MM.1S (cell line): ENCODE measurements around the gene HYOU1.
"Not testable (repeated sequence)": the region's sequence is repeated elsewhere in the genome, so short reads cannot be mapped to it uniquely, and the experiment has no call there.

Source experiments
- DNase-seq: peaks from one replicate; pipeline ENCODE4 v3.0.0-alpha.2; 2015
- H2AFZ ChIP-seq: fragments of 300-600 bp; sonication (generic); 2 replicates; pipeline ENCODE4 v1.6.0; 2016; ENCODE audit warnings: antibody characterized with exemption, low read length
- H3F3A ChIP-seq: fragments of 300-600 bp; sonication (generic); 2 replicates; pipeline ENCODE4 v1.6.1; 2016; ENCODE audit warnings: mild to moderate bottlenecking, antibody characterized with exemption, low read length, moderate library complexity, mixed read lengths; ENCODE audit not compliant: insufficient read depth
- H3K27ac ChIP-seq: fragments of 300-600 bp; sonication (generic); 2 replicates; pipeline ENCODE4 v1.5.1; 2016; ENCODE audit warnings: mild to moderate bottlenecking, low read length
- H3K27me3 ChIP-seq: fragments of 300-600 bp; sonication (generic); replicated peaks from 2 replicates; pipeline ENCODE4 v1.6.0; 2016; ENCODE audit warnings: low read length; ENCODE audit not compliant: insufficient read depth
- H3K36me3 ChIP-seq: fragments of 300-600 bp; sonication (generic); replicated peaks from 2 replicates; pipeline ENCODE4 v1.6.1; 2016; ENCODE audit warnings: mild to moderate bottlenecking, low read length, mixed read lengths; ENCODE audit not compliant: insufficient read depth
- H3K4me1 ChIP-seq: fragments of 300-600 bp; sonication (generic); 2 replicates; pipeline ENCODE4 v1.6.1; 2016; ENCODE audit warnings: low read length, mixed read lengths
- H3K4me2 ChIP-seq: fragments of 300-600 bp; sonication (generic); 2 replicates; pipeline ENCODE4 v1.6.0; 2016; ENCODE audit warnings: low read depth, low read length
- H3K4me3 ChIP-seq: fragments of 300-600 bp; sonication (generic); 2 replicates; pipeline ENCODE4 v1.5.1; 2016; ENCODE audit warnings: low read length, mixed read lengths
- H3K79me2 ChIP-seq: fragments of 300-600 bp; sonication (generic); 2 replicates; pipeline ENCODE4 v1.6.1; 2016; ENCODE audit warnings: mixed run types, low read length, mixed read lengths
- H3K9ac ChIP-seq: fragments of 300-600 bp; sonication (generic); 2 replicates; pipeline ENCODE4 v1.6.1; 2016; ENCODE audit warnings: low read length, mixed read lengths
- H3K9me2 ChIP-seq: fragments of 300-600 bp; sonication (generic); replicated peaks from 2 replicates; pipeline ENCODE4 v1.6.1; 2016; ENCODE audit warnings: mild to moderate bottlenecking, low read length, mixed read lengths; ENCODE audit not compliant: insufficient read depth
- H3K9me3 ChIP-seq: fragments of 300-600 bp; sonication (generic); replicated peaks from 2 replicates; pipeline ENCODE4 v1.6.1; 2016; ENCODE audit warnings: mild to moderate bottlenecking, low read length, mixed read lengths; ENCODE audit not compliant: insufficient read depth
- H4K20me1 ChIP-seq: fragments of 300-600 bp; sonication (generic); 2 replicates; pipeline ENCODE4 v1.6.1; 2016; ENCODE audit warnings: mild to moderate bottlenecking, low read length, moderate library complexity, mixed read lengths; ENCODE audit not compliant: insufficient read depth
- CTCF ChIP-seq: fragments of 300-600 bp; sonication (generic); IDR thresholded peaks from 2 replicates; pipeline ENCODE4 v1.5.1; 2016; ENCODE audit warnings: antibody characterized with exemption, low read length, mixed read lengths
- EZH2 ChIP-seq: fragments of 300-600 bp; sonication (generic); optimal IDR thresholded peaks from 2 replicates; pipeline ENCODE3; 2017; ENCODE audit warnings: low read depth, mild to moderate bottlenecking, antibody characterized with exemption, low read length, mixed read lengths
- EZH2phosphoT487 ChIP-seq: fragments of 300-600 bp; sonication (generic); IDR thresholded peaks from 2 replicates; pipeline ENCODE4 v1.6.1; 2018; ENCODE audit warnings: antibody characterized with exemption, low read length

Gene HYOU1

GRCh38 chr11:119021631-119022030, 35.4 kb downstream of the HYOU1 start:
- H3K9ac ChIP-seq, result no peak overlapping the region
- H3K9me2 ChIP-seq, result no peaks in the 10 kb centered on the region
- H3K27me3 ChIP-seq, result no peaks in the 10 kb centered on the region
- DNase-seq, result no peak
- H3K27ac ChIP-seq, result peak overlapping the region; percentile 92; the same call in 1 of the 2 replicates
- H3K9me3 ChIP-seq, result no peaks in the 10 kb centered on the region
- peaks cover 88% of the 10 kb centered on the region for H3K79me2 ChIP-seq
- H2AFZ ChIP-seq, result no peak overlapping the region
- peak overlapping the region; percentile 41; the same call in 1 of the 2 replicates for H3K4me2 ChIP-seq
- H4K20me1 ChIP-seq, result 0 out of 2 replicates have a peak, but pooled peaks cover 3% of the 10 kb centered on the region
- H3K4me3 ChIP-seq, result no peak overlapping the region
- H3F3A ChIP-seq, result peaks cover 51% of the 10 kb centered on the region
- H3K4me1 ChIP-seq, result peaks cover 49% of the 10 kb centered on the region
- H3K36me3 ChIP-seq, result peaks cover 1% of the 10 kb centered on the region; the same call in 1 of the 2 replicates
- TF ChIP-seq CTCF, result no peak
- TF ChIP-seq EZH2phosphoT487, result no peak
- TF ChIP-seq EZH2, result no peak

GRCh38 chr11:119019996-119020395, 37.0 kb downstream of the HYOU1 start:
- no peak for TF ChIP-seq CTCF
- TF ChIP-seq EZH2phosphoT487, result no peak
- no peak for TF ChIP-seq EZH2
- no peak for DNase-seq
- peak overlapping the region; percentile 95 for H3K4me2 ChIP-seq
- no peak overlapping the region for H2AFZ ChIP-seq
- H3K4me3 ChIP-seq, result peak overlapping the region; percentile 97
- peak overlapping the region; percentile 92; the same call in 1 of the 2 replicates for H3K9ac ChIP-seq
- H3K36me3 ChIP-seq, result peaks cover 12% of the 10 kb centered on the region
- H3K79me2 ChIP-seq, result peaks cover 88% of the 10 kb centered on the region
- peaks cover 67% of the 10 kb centered on the region for H3F3A ChIP-seq
- H3K27ac ChIP-seq, result peak overlapping the region; percentile 93; the same call in 1 of the 2 replicates
- no peaks in the 10 kb centered on the region for H3K9me2 ChIP-seq
- no peaks in the 10 kb centered on the region for H3K9me3 ChIP-seq
- H4K20me1 ChIP-seq, result 0 out of 2 replicates have a peak, but pooled peaks cover 3% of the 10 kb centered on the region
- H3K27me3 ChIP-seq, result no peaks in the 10 kb centered on the region
- peaks cover 50% of the 10 kb centered on the region for H3K4me1 ChIP-seq

GRCh38 chr11:119018074-119018938, 38.7 kb downstream of the HYOU1 start, which contains the start of the genes RPS25 and TRAPPC4:
Gene RPS25 (minus strand): TSS chr11:119018343. CDS start chr11:119018284, 59 bp downstream.
Gene TRAPPC4 (plus strand): TSS chr11:119018766. CDS start chr11:119018796, 30 bp downstream.
- Histone ChIP-seq H4K20me1 (0 out of 2 replicates have a peak, but pooled peaks cover 3% of the 10 kb centered on the region), H2AFZ (peak within 1 kb of the TSS; percentile 67), H3K9ac (peak within 1 kb of the TSS; percentile 92), H3K4me1 (peaks cover 33% of the 10 kb centered on the region), H3K27me3 (no peaks in the 10 kb centered on the region), H3K36me3 (peaks cover 12% of the 10 kb centered on the region), H3K27ac (peak within 1 kb of the TSS; percentile 93), H3K79me2 (peaks cover 73% of the 10 kb centered on the region), H3K9me3 (no peaks in the 10 kb centered on the region), H3F3A (peaks cover 70% of the 10 kb centered on the region), H3K9me2 (no peaks in the 10 kb centered on the region), H3K4me2 (peak within 1 kb of the TSS; percentile 95), H3K4me3 (peak within 1 kb of the TSS; percentile 97)
- no peak for TF ChIP-seq EZH2phosphoT487
- no peak for TF ChIP-seq EZH2
- no peak for TF ChIP-seq CTCF
- peak; percentile 97 for DNase-seq

- Histone ChIP-seq H3K36me3 (peaks cover 12% of the 10 kb centered on the region), H3K9ac (peak overlapping the region; percentile 92), H3K79me2 (peaks cover 70% of the 10 kb centered on the region), H3F3A (peaks cover 70% of the 10 kb centered on the region), H3K4me2 (peak overlapping the region; percentile 73), H3K4me1 (peaks cover 29% of the 10 kb centered on the region), H3K27ac (peak overlapping the region; percentile 93; the same call in 1 of the 2 replicates), H3K4me3 (peak overlapping the region; percentile 97)
- not testable (repeated sequence) for H2AFZ ChIP-seq, DNase-seq, H4K20me1 ChIP-seq, H3K9me2 ChIP-seq, H3K27me3 ChIP-seq, H3K9me3 ChIP-seq
Observed at GRCh38 chr11:119017377-119017776, 39.6 kb downstream of the HYOU1 start.
